Activated naive CD4-positive, alpha-beta T cell treated with anti-CD3 and anti-CD28 coated beads, Interleukin-2, amount 50 U/mL, for 24 hours (primary cell): ENCODE measurements around the gene SPATA20.

Source experiments
- H3K27ac Mint-ChIP-seq: one replicate; pipeline ENCODE4 v1.8.0; 2021; ENCODE audit warnings: mild to moderate bottlenecking, mixed read lengths
- H3K27me3 Mint-ChIP-seq: one replicate; pipeline ENCODE4 v1.8.0; 2021; ENCODE audit warnings: mixed read lengths
- H3K36me3 Mint-ChIP-seq: one replicate; pipeline ENCODE4 v1.8.0; 2021; ENCODE audit warnings: mixed read lengths
- H3K4me1 Mint-ChIP-seq: one replicate; pipeline ENCODE4 v1.8.0; 2021; ENCODE audit warnings: mixed read lengths
- H3K4me3 Mint-ChIP-seq: one replicate; pipeline ENCODE4 v1.8.0; 2021; ENCODE audit warnings: mild to moderate bottlenecking, mixed read lengths
- H3K9me3 Mint-ChIP-seq: one replicate; pipeline ENCODE4 v1.8.0; 2021; ENCODE audit warnings: mixed read lengths

The SPATA20 gene

GRCh38 chr17:50570032-50570431 is 23.1 kb downstream of the SPATA20 start:
- Mint-ChIP-seq H3K27me3 (peaks cover 24% of the 10 kb centered on the region), H3K36me3 (no peaks in the 10 kb centered on the region), H3K27ac (no peak overlapping the region), H3K9me3 (no peaks in the 10 kb centered on the region), H3K4me1 (peaks cover 6% of the 10 kb centered on the region), H3K4me3 (no peak overlapping the region)

GRCh38 chr17:50570528-50570927 is 23.6 kb downstream of the SPATA20 start:
- no peak overlapping the region for H3K27ac Mint-ChIP-seq
- peaks cover 4% of the 10 kb centered on the region for H3K4me1 Mint-ChIP-seq
- H3K27me3 Mint-ChIP-seq = peaks cover 20% of the 10 kb centered on the region
- no peak overlapping the region for H3K4me3 Mint-ChIP-seq
- H3K36me3 Mint-ChIP-seq = no peaks in the 10 kb centered on the region
- no peaks in the 10 kb centered on the region for H3K9me3 Mint-ChIP-seq

GRCh38 chr17:50571681-50572080 is 24.7 kb downstream of the SPATA20 start:
- peaks cover 10% of the 10 kb centered on the region for H3K27me3 Mint-ChIP-seq
- H3K4me3 Mint-ChIP-seq = no peak overlapping the region
- H3K9me3 Mint-ChIP-seq = no peaks in the 10 kb centered on the region
- H3K36me3 Mint-ChIP-seq = no peaks in the 10 kb centered on the region
- H3K4me1 Mint-ChIP-seq = no peaks in the 10 kb centered on the region
- no peak overlapping the region for H3K27ac Mint-ChIP-seq

- H3K27me3 Mint-ChIP-seq = peaks cover 2% of the 10 kb centered on the region
- H3K36me3 Mint-ChIP-seq = no peaks in the 10 kb centered on the region
- H3K27ac Mint-ChIP-seq = no peak overlapping the region
- no peak overlapping the region for H3K4me3 Mint-ChIP-seq
- H3K4me1 Mint-ChIP-seq = no peaks in the 10 kb centered on the region
- no peaks in the 10 kb centered on the region for H3K9me3 Mint-ChIP-seq
Measured at GRCh38 chr17:50572541-50572940, 25.6 kb downstream of the SPATA20 start.

DNA sequence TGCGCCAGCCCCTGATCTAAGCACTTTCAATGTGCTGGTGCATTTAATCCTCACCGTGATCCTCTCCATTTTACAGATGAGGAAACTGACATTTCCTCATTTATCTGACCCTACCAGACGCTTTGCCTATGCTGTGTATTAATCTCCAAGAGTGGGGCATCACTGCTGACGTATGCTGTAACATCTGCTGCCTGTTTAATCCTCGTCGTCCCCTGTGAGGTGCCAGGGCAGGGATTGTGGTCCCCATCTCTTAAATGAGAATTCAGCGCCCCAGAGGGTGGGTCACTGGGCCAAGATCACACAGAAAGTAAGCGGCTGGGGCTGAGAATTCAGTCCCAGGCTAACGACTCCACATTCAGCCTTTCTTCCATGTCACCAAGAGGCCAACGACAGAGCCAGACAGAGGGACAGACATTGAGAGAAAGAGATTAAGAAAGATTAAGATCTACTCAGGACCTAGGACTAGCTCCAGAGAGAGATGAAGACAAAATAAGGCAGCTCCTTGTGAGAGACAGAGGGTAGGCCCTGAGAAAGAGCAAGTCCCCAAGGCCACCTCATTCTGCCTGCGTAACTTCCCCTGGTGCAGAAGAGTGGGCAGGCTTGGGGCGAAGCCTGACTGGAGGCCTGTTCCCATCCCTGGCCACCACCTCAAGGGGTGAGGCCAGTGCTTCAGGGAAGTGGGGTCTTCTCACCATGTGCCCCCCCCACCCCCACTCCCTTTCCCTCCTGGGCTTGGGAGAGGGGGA is 27.1 kb downstream of the SPATA20 start:
- Mint-ChIP-seq H3K4me1 (no peaks in the 10 kb centered on the region), H3K4me3 (no peak overlapping the region), H3K9me3 (no peaks in the 10 kb centered on the region), H3K27ac (no peak overlapping the region), H3K36me3 (no peaks in the 10 kb centered on the region), H3K27me3 (peaks cover 1% of the 10 kb centered on the region)

- Mint-ChIP-seq H3K9me3 (no peaks in the 10 kb centered on the region), H3K36me3 (no peaks in the 10 kb centered on the region), H3K27me3 (peaks cover 1% of the 10 kb centered on the region), H3K4me1 (no peaks in the 10 kb centered on the region), H3K4me3 (no peak overlapping the region), H3K27ac (no peak overlapping the region)
Measured at GRCh38 chr17:50575581-50576210, 28.7 kb downstream of the SPATA20 start.

- H3K4me1 Mint-ChIP-seq = no peaks in the 10 kb centered on the region
- no peaks in the 10 kb centered on the region for H3K36me3 Mint-ChIP-seq
- H3K9me3 Mint-ChIP-seq = no peaks in the 10 kb centered on the region
- H3K27me3 Mint-ChIP-seq = peaks cover under 1% of the 10 kb centered on the region
- no peak overlapping the region for H3K4me3 Mint-ChIP-seq
- H3K27ac Mint-ChIP-seq = no peak overlapping the region
Measured at GRCh38 chr17:50576864-50577263, 29.9 kb downstream of the SPATA20 start.

DNA sequence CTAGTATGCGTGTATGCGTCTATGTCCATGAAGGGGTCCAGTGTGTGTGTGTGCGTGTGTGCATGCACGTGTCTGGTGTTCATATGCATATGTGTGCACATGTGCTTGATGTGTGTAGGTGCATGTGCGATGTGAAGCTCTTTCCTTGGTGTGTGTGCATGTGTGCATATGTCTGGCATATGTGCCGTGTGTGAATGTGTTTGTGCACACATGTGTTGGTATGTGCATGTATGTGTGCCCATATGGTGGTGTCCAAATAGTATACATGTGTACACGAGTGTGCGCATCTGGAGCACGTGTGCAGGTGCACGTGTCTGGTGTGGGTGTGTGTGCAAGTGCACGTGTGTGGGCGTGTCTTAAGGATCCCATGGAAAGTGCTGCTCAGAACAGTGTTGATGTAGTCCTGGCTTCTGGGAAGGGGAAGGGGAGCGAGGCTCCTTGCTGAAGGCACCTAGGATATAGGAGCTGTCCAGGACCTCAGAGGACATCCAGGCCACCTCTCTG is 30.5 kb downstream of the SPATA20 start:
- H3K27me3 Mint-ChIP-seq = no peaks in the 10 kb centered on the region
- no peak overlapping the region for H3K27ac Mint-ChIP-seq
- H3K9me3 Mint-ChIP-seq = no peaks in the 10 kb centered on the region
- no peaks in the 10 kb centered on the region for H3K36me3 Mint-ChIP-seq
- H3K4me1 Mint-ChIP-seq = no peaks in the 10 kb centered on the region
- no peak overlapping the region for H3K4me3 Mint-ChIP-seq

DNA sequence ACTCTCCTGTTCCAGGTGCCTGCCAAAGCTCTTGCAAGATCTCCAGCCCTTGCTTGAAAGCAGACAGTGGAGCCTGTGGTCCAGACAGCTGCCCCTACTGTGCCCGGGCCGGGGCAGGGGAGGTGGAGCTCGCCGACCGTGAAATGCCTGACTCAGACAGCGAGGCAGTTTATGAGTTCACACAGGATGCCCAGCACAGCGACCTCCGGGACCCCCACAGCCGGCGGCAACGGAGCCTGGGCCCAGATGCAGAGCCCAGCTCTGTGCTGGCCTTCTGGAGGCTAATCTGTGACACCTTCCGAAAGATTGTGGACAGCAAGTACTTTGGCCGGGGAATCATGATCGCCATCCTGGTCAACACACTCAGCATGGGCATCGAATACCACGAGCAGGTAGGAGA is 31.2 kb downstream of the SPATA20 start:
- Mint-ChIP-seq H3K4me1 (no peaks in the 10 kb centered on the region), H3K27me3 (no peaks in the 10 kb centered on the region), H3K36me3 (no peaks in the 10 kb centered on the region), H3K27ac (no peak overlapping the region), H3K9me3 (no peaks in the 10 kb centered on the region), H3K4me3 (no peak overlapping the region)

GRCh38 chr17:50579399-50579798 is 32.4 kb downstream of the SPATA20 start:
- Mint-ChIP-seq H3K27ac (no peak overlapping the region), H3K36me3 (no peaks in the 10 kb centered on the region), H3K4me3 (no peak overlapping the region), H3K4me1 (no peaks in the 10 kb centered on the region), H3K9me3 (no peaks in the 10 kb centered on the region), H3K27me3 (no peaks in the 10 kb centered on the region)

DNA sequence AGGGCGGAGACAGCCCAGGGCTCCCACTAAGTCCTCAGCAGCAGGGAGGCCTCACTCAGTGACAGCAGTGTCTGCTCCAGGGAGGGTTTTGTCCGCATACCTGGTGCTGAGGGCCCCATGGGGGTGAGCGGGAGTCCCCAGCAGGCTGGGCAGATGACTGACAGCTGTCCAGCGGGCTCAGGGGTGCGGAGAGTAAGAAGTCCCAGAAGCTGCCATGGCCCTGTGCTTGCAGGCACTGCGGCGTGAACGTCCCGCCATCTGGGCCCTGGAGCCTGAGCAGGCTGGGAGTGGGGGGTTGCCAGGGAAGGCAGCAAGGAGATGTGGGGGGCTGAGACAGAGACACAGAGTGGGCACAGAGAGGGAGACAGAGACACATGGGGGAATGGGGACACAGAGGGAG is 33.7 kb downstream of the SPATA20 start:
- no peaks in the 10 kb centered on the region for H3K9me3 Mint-ChIP-seq
- no peaks in the 10 kb centered on the region for H3K27me3 Mint-ChIP-seq
- no peak overlapping the region for H3K4me3 Mint-ChIP-seq
- no peaks in the 10 kb centered on the region for H3K36me3 Mint-ChIP-seq
- H3K27ac Mint-ChIP-seq = no peak overlapping the region
- no peaks in the 10 kb centered on the region for H3K4me1 Mint-ChIP-seq

DNA sequence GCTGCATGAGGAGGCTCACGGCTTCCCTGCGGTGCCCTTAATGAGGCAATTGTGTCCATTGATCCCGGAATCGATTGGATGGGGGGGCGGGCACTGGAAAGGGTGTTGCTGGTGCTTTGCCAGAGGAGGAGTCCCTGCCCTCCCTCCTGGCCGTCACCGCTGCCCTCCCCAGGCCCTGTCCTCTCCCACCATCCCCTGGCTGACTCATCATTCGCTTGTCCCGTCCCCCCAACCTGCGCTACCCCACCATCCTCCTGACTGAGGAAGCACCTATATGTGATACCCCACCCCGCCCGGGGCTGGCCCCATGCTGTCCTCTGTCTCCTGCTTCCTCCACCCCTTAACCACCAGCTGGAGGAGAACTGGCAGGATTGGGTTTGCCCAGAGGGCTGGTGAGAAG is 34.3 kb downstream of the SPATA20 start:
- H3K4me1 Mint-ChIP-seq = no peaks in the 10 kb centered on the region
- no peak overlapping the region for H3K27ac Mint-ChIP-seq
- no peaks in the 10 kb centered on the region for H3K9me3 Mint-ChIP-seq
- H3K36me3 Mint-ChIP-seq = no peaks in the 10 kb centered on the region
- no peak overlapping the region for H3K4me3 Mint-ChIP-seq
- H3K27me3 Mint-ChIP-seq = no peaks in the 10 kb centered on the region

DNA sequence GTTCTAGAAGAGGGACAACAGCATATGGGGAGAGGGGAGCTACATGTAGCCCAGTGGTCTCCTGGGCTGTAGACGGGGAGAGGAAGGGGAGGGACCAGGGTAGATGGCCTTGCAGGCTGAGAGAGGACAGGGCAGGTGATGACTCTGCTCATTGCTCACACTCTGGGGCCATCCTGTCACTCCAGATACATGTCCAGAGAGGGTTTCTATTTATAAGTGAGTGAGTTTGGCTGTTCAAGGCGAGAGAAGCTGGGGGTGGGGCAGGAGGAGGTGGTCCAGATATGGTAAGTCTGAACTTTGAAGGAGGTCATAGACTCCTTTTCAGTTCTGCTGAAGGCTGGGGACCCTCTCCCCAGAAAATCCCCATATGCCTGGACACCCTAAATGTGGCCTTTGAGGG is 35.8 kb downstream of the SPATA20 start:
- H3K4me3 Mint-ChIP-seq = no peak overlapping the region
- no peaks in the 10 kb centered on the region for H3K4me1 Mint-ChIP-seq
- H3K36me3 Mint-ChIP-seq = no peaks in the 10 kb centered on the region
- H3K27ac Mint-ChIP-seq = no peak overlapping the region
- no peaks in the 10 kb centered on the region for H3K27me3 Mint-ChIP-seq
- no peaks in the 10 kb centered on the region for H3K9me3 Mint-ChIP-seq

- H3K9me3 Mint-ChIP-seq = no peaks in the 10 kb centered on the region
- H3K27me3 Mint-ChIP-seq = no peaks in the 10 kb centered on the region
- H3K36me3 Mint-ChIP-seq = no peaks in the 10 kb centered on the region
- no peaks in the 10 kb centered on the region for H3K4me1 Mint-ChIP-seq
- H3K4me3 Mint-ChIP-seq = no peak overlapping the region
- no peak overlapping the region for H3K27ac Mint-ChIP-seq
Measured at GRCh38 chr17:50583641-50584040, 36.7 kb downstream of the SPATA20 start.

DNA sequence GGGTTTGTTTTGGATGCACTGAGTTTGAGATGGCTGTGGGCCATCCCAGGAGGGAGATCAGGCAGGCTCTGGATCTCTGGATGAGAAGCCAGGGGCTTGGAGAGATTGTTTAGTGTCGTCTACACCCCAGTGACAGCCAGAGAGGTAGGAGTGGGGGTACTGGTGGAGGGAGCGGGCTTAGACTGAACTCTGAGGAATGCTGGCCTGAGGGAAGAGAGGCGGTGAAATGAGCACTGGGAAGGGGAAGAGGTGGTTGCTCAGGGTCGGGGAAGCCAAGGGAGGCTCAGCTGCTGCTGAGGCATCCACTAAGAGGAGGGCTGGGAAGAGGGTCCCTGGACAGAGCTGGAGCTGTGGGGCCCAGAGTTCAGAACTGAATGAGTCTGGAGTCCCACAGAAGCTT is 37.1 kb downstream of the SPATA20 start:
- Mint-ChIP-seq H3K27me3 (no peaks in the 10 kb centered on the region), H3K27ac (no peak overlapping the region), H3K4me3 (no peak overlapping the region), H3K9me3 (no peaks in the 10 kb centered on the region), H3K36me3 (no peaks in the 10 kb centered on the region), H3K4me1 (no peaks in the 10 kb centered on the region)

DNA sequence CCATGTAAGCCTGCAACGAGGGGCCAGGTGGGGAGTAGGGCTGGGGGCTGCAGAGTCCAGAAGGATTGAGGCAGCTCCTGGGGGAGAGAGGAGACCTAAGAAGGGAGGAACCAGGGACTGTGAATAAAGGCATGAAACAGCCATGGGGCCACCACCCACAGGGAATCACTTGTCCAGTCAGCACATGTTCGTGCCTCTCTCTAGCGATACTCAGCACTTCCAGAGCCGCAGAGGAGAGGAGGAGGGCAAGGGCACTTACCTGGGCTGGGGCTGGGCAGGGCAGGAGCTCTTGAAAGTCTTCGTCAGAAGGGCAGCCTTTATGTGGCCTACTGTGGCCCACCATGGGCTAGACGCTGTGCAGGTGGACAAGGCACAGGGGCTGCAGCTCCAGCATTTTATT is 37.8 kb downstream of the SPATA20 start:
- no peak overlapping the region for H3K4me3 Mint-ChIP-seq
- H3K9me3 Mint-ChIP-seq = no peaks in the 10 kb centered on the region
- H3K27ac Mint-ChIP-seq = no peak overlapping the region
- H3K36me3 Mint-ChIP-seq = no peaks in the 10 kb centered on the region
- H3K27me3 Mint-ChIP-seq = no peaks in the 10 kb centered on the region
- H3K4me1 Mint-ChIP-seq = no peaks in the 10 kb centered on the region
